Neural crest cell (in vitro differentiated cells): ENCODE results near the gene PTPRM. TPM values are rescaled to one million over a fixed set of nuclear protein-coding genes. Genes with fewer than 3 reads are reported as not detected.

Source experiments
- DNase-seq: peaks from one replicate; pipeline ENCODE4 v3.0.0; 2021; ENCODE audit warnings: low read depth, mixed read lengths, low spot score
- H3K27ac Mint-ChIP-seq: one replicate; pipeline ENCODE4 v1.8.0; 2021; ENCODE audit warnings: mild to moderate bottlenecking, mixed read lengths; ENCODE audit not compliant: unreplicated experiment
- H3K27me3 Mint-ChIP-seq: 2 replicates; pipeline ENCODE4 v1.8.0; 2021; ENCODE audit warnings: low read depth, mild to moderate bottlenecking, mixed read lengths
- H3K36me3 Mint-ChIP-seq: 2 replicates; pipeline ENCODE4 v1.8.0; 2021; ENCODE audit warnings: low read depth, mild to moderate bottlenecking, mixed read lengths
- H3K4me1 Mint-ChIP-seq: 2 replicates; pipeline ENCODE4 v1.8.0; 2021; ENCODE audit warnings: mixed read lengths
- H3K4me3 Mint-ChIP-seq: one replicate; pipeline ENCODE4 v1.8.0; 2021; ENCODE audit warnings: mild to moderate bottlenecking, mixed read lengths
- H3K9me3 Mint-ChIP-seq: 2 replicates; pipeline ENCODE4 v1.8.0; 2021; ENCODE audit warnings: mixed read lengths
- total RNA-seq: library from RNA; stranded (reverse); gene quantifications from 2 replicates; pipeline ENCODE4 v1.2.1, GENCODE V29; 2021
- TF ChIP-seq, protein P1 (sequence below): fragments of 200-600 bp; sonication (generic); conservative IDR thresholded peaks from 2 replicates; pipeline ENCODE4 v1.5.0; 2021; ENCODE audit warnings: antibody characterized with exemption, mild to moderate bottlenecking

Gene PTPRM
- total RNA-seq, 1 donor from 2014 or later: 7.7 TPM

DNA sequence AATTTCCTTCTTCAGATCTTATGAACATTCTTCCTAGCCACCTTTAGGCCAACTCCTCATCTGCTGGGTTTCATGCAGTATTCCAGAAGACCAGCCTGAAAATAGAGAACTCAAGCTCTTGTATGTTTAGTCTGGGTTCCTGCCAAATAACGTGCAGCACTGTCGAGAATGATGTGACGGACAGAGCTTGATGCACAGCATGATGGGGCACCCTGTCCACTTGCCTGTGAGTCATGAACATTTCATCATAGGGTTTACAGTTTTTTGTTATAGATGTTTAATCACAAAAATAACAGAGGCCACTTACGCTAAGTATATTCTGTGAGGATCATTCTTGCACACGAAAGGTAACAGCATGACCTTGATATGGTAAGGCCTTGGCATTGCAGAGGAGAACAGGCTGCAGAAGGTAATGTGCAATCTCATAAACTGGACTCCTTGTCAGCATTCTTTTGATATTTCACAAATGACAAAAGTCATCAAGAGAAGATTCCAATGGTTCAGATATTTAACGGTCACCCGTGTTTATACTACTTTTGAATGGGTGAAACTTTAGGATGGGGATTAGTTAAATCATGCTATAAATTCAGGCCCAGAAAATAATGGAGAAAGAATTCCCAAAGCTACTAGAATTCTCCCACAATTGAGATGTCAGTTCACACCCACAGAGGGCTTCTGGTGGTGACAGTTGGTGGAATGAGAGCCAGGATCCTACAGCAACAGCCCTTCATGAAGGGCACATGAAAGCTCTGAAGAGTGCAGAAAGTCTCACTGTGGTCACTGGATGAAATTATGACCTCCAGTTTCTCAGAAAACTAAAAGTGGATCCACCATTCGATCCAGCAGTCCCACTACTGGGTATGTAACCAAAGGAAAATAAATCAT is 646.0 kb downstream of the PTPRM start:
- no peak overlapping the region for H3K4me3 Mint-ChIP-seq
- H3K27me3 Mint-ChIP-seq: no peaks in the 10 kb centered on the region
- TF ChIP-seq, protein P1, sequence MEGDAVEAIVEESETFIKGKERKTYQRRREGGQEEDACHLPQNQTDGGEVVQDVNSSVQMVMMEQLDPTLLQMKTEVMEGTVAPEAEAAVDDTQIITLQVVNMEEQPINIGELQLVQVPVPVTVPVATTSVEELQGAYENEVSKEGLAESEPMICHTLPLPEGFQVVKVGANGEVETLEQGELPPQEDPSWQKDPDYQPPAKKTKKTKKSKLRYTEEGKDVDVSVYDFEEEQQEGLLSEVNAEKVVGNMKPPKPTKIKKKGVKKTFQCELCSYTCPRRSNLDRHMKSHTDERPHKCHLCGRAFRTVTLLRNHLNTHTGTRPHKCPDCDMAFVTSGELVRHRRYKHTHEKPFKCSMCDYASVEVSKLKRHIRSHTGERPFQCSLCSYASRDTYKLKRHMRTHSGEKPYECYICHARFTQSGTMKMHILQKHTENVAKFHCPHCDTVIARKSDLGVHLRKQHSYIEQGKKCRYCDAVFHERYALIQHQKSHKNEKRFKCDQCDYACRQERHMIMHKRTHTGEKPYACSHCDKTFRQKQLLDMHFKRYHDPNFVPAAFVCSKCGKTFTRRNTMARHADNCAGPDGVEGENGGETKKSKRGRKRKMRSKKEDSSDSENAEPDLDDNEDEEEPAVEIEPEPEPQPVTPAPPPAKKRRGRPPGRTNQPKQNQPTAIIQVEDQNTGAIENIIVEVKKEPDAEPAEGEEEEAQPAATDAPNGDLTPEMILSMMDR: no peak
- H3K4me1 Mint-ChIP-seq: peaks cover 8% of the 10 kb centered on the region
- H3K27ac Mint-ChIP-seq: no peak overlapping the region
- no peak for DNase-seq
- H3K9me3 Mint-ChIP-seq: peaks cover 4% of the 10 kb centered on the region
- no peaks in the 10 kb centered on the region for H3K36me3 Mint-ChIP-seq

DNA sequence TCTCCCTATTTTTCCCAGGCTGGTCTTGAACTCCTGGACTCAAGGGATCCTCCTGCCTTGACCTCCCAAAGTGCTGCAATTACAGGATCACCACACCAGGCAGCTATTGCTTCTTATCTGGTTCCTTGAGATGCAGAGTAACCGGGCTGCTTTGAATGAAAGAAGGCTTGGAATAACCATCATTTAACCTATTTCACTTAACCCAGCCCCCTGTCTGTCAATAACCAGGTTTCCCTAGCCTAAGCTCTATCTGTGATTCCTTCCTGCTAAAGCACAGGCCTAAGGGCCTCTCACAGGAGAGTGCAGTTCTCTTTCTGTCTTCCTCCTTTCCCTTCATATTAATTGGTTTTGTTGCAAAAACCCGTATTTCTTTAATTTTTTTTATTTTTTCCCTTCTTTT is 648.6 kb downstream of the PTPRM start:
- H3K27me3 Mint-ChIP-seq: no peaks in the 10 kb centered on the region
- no peak overlapping the region for H3K27ac Mint-ChIP-seq
- H3K9me3 Mint-ChIP-seq: peaks cover 4% of the 10 kb centered on the region
- no peak overlapping the region for H3K4me3 Mint-ChIP-seq
- TF ChIP-seq, protein P1: no peak
- H3K4me1 Mint-ChIP-seq: peaks cover 11% of the 10 kb centered on the region
- H3K36me3 Mint-ChIP-seq: no peaks in the 10 kb centered on the region
- no peak for DNase-seq

DNA sequence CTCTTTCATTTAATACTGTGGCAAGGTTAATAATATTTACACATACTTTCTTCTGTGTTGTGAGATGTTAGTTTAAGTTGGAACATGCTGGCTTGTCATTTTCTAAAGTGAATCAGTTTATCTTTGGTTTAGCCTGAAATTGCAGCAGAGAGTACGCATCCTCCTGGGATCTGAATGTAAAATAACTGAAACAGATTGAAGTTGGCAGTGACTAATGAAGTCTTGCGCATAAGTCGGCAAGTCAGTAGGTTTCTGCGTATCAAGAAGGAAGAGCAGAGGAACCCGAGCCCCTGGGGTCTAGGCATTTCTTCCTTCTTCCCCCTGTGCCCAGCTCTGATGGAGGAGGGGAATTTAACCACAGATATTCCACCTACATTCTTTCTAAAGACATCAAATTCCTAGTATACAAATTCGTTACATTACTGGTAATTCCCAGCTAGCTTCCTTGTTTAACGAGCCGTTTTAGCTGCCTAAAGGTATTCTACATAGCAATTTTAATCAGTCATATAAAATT is 650.0 kb downstream of the PTPRM start:
- no peak overlapping the region for H3K27ac Mint-ChIP-seq
- no peaks in the 10 kb centered on the region for H3K27me3 Mint-ChIP-seq
- H3K4me3 Mint-ChIP-seq: no peak overlapping the region
- TF ChIP-seq, protein P1: no peak
- no peak for DNase-seq
- no peaks in the 10 kb centered on the region for H3K36me3 Mint-ChIP-seq
- peaks cover 11% of the 10 kb centered on the region for H3K4me1 Mint-ChIP-seq
- H3K9me3 Mint-ChIP-seq: no peaks in the 10 kb centered on the region

DNA sequence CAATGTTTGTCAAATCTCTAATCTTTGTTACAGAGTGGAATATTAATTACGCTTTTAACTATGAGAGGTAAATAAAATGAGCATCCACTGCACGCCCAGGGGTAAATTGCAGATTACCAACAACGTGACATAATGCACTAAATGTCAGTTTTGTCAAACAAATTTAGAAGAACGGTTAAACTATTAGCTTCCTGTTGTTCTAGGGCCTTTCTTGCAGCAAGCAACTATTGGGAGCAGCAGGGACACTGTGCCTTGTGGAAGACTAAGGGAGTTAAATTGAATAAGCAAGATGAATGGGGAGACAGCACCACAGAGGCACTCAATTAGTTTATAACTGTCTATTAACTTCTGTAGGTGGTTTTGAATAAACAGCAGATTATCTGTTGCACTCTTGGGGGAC is 651.1 kb downstream of the PTPRM start:
- peaks cover 2% of the 10 kb centered on the region for H3K36me3 Mint-ChIP-seq
- H3K4me1 Mint-ChIP-seq: peaks cover 11% of the 10 kb centered on the region
- H3K27me3 Mint-ChIP-seq: no peaks in the 10 kb centered on the region
- TF ChIP-seq, protein P1: no peak
- no peak overlapping the region for H3K27ac Mint-ChIP-seq
- no peaks in the 10 kb centered on the region for H3K9me3 Mint-ChIP-seq
- H3K4me3 Mint-ChIP-seq: no peak overlapping the region
- no peak for DNase-seq

DNA sequence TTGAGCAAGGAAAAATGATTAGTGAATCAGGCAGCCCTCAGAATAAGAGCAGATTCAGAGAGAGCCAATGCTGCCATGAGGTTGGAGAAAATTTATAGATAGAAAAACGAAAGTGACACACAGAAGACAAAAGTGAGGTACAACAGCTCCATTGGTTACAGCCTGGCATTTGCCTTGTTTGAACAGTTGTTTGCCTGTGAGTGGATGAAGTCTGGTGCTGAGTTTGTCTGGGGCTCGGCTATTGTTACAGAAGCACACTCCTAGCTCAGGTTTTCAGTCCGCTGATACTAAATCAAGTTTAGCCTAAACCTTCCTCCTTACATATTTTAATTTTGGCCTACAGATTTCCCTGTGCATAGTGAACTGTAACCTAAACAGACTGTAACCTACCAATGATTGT is 654.3 kb downstream of the PTPRM start:
- Mint-ChIP-seq H3K4me1 (peaks cover 11% of the 10 kb centered on the region), H3K4me3 (no peak overlapping the region), H3K27me3 (no peaks in the 10 kb centered on the region), H3K36me3 (peaks cover 2% of the 10 kb centered on the region), H3K9me3 (peaks cover 6% of the 10 kb centered on the region), H3K27ac (no peak overlapping the region)
- TF ChIP-seq, protein P1: no peak
- DNase-seq: no peak
